Testis (tissue), 3 donors: Measurements from ENCODE around the gene IGSF9B. TPM values are rescaled to one million over a fixed set of nuclear protein-coding genes. Genes with fewer than 3 reads are reported as not detected.

Experiments
- DNase-seq: peaks from one replicate; pipeline ENCODE4 v3.0.0-alpha.2; 2019
- H3K27ac ChIP-seq, 2 donors: fragments of 200-600 bp; sonication (generic); one replicate each; pipeline ENCODE4 v1.5.1; 2019
- H3K27me3 ChIP-seq: fragments of 200-600 bp; sonication (generic); one replicate; pipeline ENCODE4 v1.5.1; 2019
- H3K36me3 ChIP-seq: fragments of 200-600 bp; sonication (generic); one replicate; pipeline ENCODE4 v1.5.1; 2017; ENCODE audit warnings: low read depth; ENCODE audit errors: missing control alignments
- H3K4me1 ChIP-seq: fragments of 200-600 bp; sonication (generic); one replicate; pipeline ENCODE4 v1.5.1; 2019
- H3K4me3 ChIP-seq, 2 donors: fragments of 200-600 bp; sonication (generic); one replicate each; pipeline ENCODE4 v1.5.1; 2017 to 2019
- H3K9me3 ChIP-seq: fragments of 200-600 bp; sonication (generic); one replicate; pipeline ENCODE4 v1.5.1; 2017
- POLR2A ChIP-seq: fragments of 450-650 bp; IDR thresholded peaks from one replicate; pipeline ENCODE4 v1.6.1; 2017; ENCODE audit warnings: antibody characterized with exemption, mild to moderate bottlenecking, moderate library complexity
- WGBS, 2 donors: methylation state at CpG; one replicate each; pipeline ENCODE4 v1.1.5; 2018; 5-methylcytosine and 5-hydroxymethylcytosine counted together
- intact Hi-C: fragments of 100-400 bp; cut with DNase I; formaldehyde crosslinking; loops from one replicate; pipeline ENCODE4 v1.15.1; 2023; ENCODE audit warnings: low total_unique reads
- polyA plus RNA-seq: library from polyadenylated mRNA; stranded (reverse); fragments of 350-450 nt; fragmentation: Illumina TruSeq; extraction: RNeasy Lipid Tissue Mini Kit (QIAGEN cat#74804); gene quantifications from one replicate; pipeline ENCODE4 v1.2.3, GENCODE V29; 2014; ENCODE audit warnings: low read depth, low replicate concordance; ENCODE audit not compliant: insufficient read depth
- total RNA-seq, 2 donors: library from RNA; depleted of rRNA; stranded (reverse); fragments of >200 nt; gene quantifications; one replicate each; pipeline ENCODE4 v1.2.3, GENCODE V29; 2016
- TF ChIP-seq, protein P1 (sequence below), 3 experiments: fragments of 450-650 bp in 2 of 3; fragments of 200-600 bp in 1 of 3; sonication (generic) in 1 of 3; IDR thresholded peaks; one replicate each; pipeline ENCODE4 v1.5.1; 2016 to 2019; ENCODE audit warnings: antibody characterized with exemption in 3 of 3, mild to moderate bottlenecking in 2 of 3, moderate library complexity in 1 of 3

Gene IGSF9B
- total and polyA plus RNA-seq, 3 donors from 2014 or later = 16.8 to 119 (median 71.9) TPM

GRCh38 chr11:133961890-133962289 lies 5.1 kb upstream of the IGSF9B start:
- no peak for DNase-seq
- 94 to 98% methylated on average over 8 of the region's 8 CpGs for WGBS, 2 donors
- Histone ChIP-seq H3K27me3 (no peaks in the 10 kb centered on the region), H3K36me3 (no peaks in the 10 kb centered on the region), H3K4me1 (no peaks in the 10 kb centered on the region), H3K27ac (no peak overlapping the region), H3K4me3 (no peak overlapping the region), H3K9me3 (no peaks in the 10 kb centered on the region)
- intact Hi-C loops = no loop called here
- TF ChIP-seq, protein P1, sequence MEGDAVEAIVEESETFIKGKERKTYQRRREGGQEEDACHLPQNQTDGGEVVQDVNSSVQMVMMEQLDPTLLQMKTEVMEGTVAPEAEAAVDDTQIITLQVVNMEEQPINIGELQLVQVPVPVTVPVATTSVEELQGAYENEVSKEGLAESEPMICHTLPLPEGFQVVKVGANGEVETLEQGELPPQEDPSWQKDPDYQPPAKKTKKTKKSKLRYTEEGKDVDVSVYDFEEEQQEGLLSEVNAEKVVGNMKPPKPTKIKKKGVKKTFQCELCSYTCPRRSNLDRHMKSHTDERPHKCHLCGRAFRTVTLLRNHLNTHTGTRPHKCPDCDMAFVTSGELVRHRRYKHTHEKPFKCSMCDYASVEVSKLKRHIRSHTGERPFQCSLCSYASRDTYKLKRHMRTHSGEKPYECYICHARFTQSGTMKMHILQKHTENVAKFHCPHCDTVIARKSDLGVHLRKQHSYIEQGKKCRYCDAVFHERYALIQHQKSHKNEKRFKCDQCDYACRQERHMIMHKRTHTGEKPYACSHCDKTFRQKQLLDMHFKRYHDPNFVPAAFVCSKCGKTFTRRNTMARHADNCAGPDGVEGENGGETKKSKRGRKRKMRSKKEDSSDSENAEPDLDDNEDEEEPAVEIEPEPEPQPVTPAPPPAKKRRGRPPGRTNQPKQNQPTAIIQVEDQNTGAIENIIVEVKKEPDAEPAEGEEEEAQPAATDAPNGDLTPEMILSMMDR (IDR thresholded peaks at IDR 0.05) = no peak
- no peak for TF ChIP-seq POLR2A

DNA sequence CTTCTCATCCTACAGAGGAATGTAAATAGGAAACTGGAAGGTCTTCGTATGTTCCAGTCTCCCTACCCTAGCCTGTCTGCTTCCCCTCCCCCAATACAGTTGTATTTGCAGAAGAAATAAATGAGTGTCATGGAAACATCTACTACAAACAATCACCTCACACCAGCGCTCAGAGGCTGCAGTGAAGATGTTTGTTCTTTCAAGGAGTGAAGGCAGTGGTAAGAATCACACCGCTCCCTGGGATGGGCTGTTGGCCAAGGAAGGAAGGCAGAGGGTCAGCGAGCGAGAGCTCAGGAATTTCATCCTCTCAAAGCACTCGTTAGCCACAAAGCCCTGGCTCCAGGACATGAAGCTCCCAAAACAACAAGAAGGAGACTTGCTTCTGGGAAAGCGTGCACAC lies 1.1 kb upstream of the IGSF9B start:
- no peaks in the 10 kb centered on the region for H3K9me3 ChIP-seq
- H3K27ac ChIP-seq = no peak overlapping the region
- no peak overlapping the region for H3K4me3 ChIP-seq
- WGBS, 2 donors = 15% methylated on average over 7 of the region's 7 CpGs
- no peaks in the 10 kb centered on the region for H3K36me3 ChIP-seq
- TF ChIP-seq, protein P1 (IDR thresholded peaks at IDR 0.05) = no peak
- TF ChIP-seq POLR2A = no peak
- H3K27me3 ChIP-seq = no peaks in the 10 kb centered on the region
- peak; percentile 30 for DNase-seq
- peaks cover 20% of the 10 kb centered on the region for H3K4me1 ChIP-seq
- intact Hi-C loops = loop anchor here (10.0 kb wide), 1 partner anchor 77 kb away; no protein-coding TSS in a partner anchor

DNA sequence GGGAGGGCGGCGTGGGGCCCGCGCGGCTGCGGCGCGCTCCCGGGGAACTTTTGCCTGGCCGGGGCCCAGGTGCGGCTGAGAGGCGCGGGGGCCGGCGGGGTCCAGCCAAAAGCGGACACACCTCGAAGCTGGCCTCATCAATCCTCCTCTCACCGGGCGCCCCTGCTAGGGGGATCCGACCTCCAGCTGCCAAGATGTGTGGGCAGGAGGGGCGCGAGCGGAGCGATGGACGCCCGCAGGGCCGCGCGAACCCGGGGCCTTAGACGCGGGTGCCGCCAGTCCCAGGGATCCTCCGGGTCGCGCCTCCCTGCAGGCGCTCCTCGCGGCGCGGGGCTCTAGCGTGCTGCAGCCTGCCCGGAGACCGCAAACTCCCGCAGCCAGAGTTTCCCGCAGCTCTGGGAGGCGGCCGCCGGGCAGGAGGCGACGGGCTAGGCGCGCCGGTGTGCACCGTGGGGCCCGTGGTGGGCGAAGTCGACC lies 785 bp downstream of the IGSF9B start:
- Histone ChIP-seq H3K27ac (peak overlapping the region; percentile 28 to 69), H3K9me3 (no peaks in the 10 kb centered on the region), H3K4me3 (peak overlapping the region; percentile 60 to 70), H3K4me1 (peaks cover 39% of the 10 kb centered on the region), H3K36me3 (no peaks in the 10 kb centered on the region), H3K27me3 (no peaks in the 10 kb centered on the region)
- no peak for TF ChIP-seq POLR2A
- TF ChIP-seq, protein P1 (IDR thresholded peaks at IDR 0.05) = no peak
- intact Hi-C loops = loop anchor here (10.0 kb wide), 1 partner anchor 79 kb away; no protein-coding TSS in a partner anchor
- 0% methylated on average over 47 of the region's 58 CpGs; no CpG with 5 or more reads in 1 of the 2 donors for WGBS, 2 donors
- no peak for DNase-seq

DNA sequence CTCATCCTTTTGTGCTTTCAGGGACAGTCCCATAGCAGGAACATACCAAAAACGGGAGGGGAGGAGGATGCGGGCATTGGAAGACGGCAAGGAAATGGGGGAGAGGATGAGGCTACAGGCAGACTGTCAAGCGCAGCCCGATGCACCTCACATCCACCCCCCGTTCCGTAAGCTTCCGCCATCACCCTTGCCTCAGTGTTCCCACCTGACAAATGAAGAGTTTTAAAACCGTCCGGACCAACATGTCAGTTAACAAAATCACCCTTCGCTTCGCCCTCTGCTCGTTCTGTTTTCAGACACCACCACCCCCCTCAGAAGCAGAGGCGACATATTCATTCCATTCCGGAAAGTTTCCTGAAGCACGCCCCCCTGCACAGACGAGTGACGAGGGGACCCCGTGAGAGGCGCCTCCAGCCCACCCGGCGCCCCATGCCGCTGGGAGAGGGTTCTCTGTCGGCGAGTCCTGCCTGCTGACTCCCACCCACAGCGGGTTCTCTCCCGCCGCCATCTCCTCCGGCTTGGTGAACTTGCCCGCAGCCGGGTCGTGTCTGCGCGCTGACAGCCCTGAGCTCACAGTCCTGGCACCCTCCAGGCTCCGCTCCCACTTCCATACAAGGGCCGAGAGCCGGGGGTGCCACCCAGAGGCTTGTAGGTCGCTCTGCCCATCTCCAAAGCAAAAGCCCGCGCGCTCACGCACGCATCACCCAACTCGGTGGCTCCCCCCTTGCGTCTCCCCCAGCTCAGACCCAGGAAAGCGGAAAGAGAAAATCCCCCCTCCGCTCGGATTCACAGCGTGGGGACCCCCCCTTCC lies 1.5 kb downstream of the IGSF9B start:
- Histone ChIP-seq H3K4me3 (peak overlapping the region; percentile 60 to 70), H3K9me3 (no peaks in the 10 kb centered on the region), H3K27me3 (no peaks in the 10 kb centered on the region), H3K36me3 (no peaks in the 10 kb centered on the region), H3K4me1 (peaks cover 46% of the 10 kb centered on the region), H3K27ac (peak overlapping the region; percentile 28 to 69)
- WGBS, 2 donors = 3 to 16% methylated on average over 15 to 49 of the region's 49 CpGs
- TF ChIP-seq POLR2A = no peak
- TF ChIP-seq, protein P1 (IDR thresholded peaks at IDR 0.05) = no peak
- intact Hi-C loops = loop anchor here (10.0 kb wide), 1 partner anchor 80 kb away; no protein-coding TSS in a partner anchor
- DNase-seq = peak; percentile 83
